Measurements from ENCODE around the gene C10orf71.

C10orf71 gene

GRCh38 chr10:49328401-49329145, 29.6 kb downstream of the C10orf71 start:
- Histone ChIP-seq H3F3A (ENCODE audit: control insufficient read depth, insufficient read depth) (no peaks in the 10 kb centered on the region), H3K9me3 (ENCODE audit: control insufficient read depth, insufficient read depth, low read length) (no peaks in the 10 kb centered on the region), H3K36me3 (ENCODE audit: control insufficient read depth, low read length) (no peaks in the 10 kb centered on the region), H3K9me2 (replicated peaks; ENCODE audit: control insufficient read depth, low read length) (no peaks in the 10 kb centered on the region), H3K27ac (ENCODE audit: low read depth, low read length) (no peak overlapping the region), H3K27me3 (ENCODE audit: control insufficient read depth, low read length) (no peaks in the 10 kb centered on the region), H3K4me3 (ENCODE audit: low read length) (no peak overlapping the region), H3K4me2 (ENCODE audit: low read length) (no peak overlapping the region), H4K20me1 (ENCODE audit: control insufficient read depth, insufficient read depth, low read depth, low read length) (no peaks in the 10 kb centered on the region), H3K79me2 (ENCODE audit: control insufficient read depth, low read length) (no peaks in the 10 kb centered on the region), H3K4me1 (ENCODE audit: control insufficient read depth, low read length) (no peaks in the 10 kb centered on the region)
- TF ChIP-seq EZH2phosphoT487 (IDR thresholded peaks at IDR 0.05; ENCODE audit: borderline replicate concordance, low read length) (no peak), CTCF (IDR thresholded peaks at IDR 0.05; ENCODE audit: low read depth, low read length, poor library complexity, severe bottlenecking) (no peak)

- Histone ChIP-seq H3K4me2 (ENCODE audit: low read length) (no peak overlapping the region), H3K27ac (ENCODE audit: low read depth, low read length) (no peak overlapping the region), H3K9me2 (replicated peaks; ENCODE audit: control insufficient read depth, low read length) (no peaks in the 10 kb centered on the region), H3K9me3 (ENCODE audit: control insufficient read depth, insufficient read depth, low read length) (no peaks in the 10 kb centered on the region), H3K27me3 (ENCODE audit: control insufficient read depth, low read length) (no peaks in the 10 kb centered on the region), H3K79me2 (ENCODE audit: control insufficient read depth, low read length) (no peaks in the 10 kb centered on the region), H3K4me3 (ENCODE audit: low read length) (no peak overlapping the region), H3K36me3 (ENCODE audit: control insufficient read depth, low read length) (no peaks in the 10 kb centered on the region), H4K20me1 (ENCODE audit: control insufficient read depth, insufficient read depth, low read depth, low read length) (no peaks in the 10 kb centered on the region), H3F3A (ENCODE audit: control insufficient read depth, insufficient read depth) (no peaks in the 10 kb centered on the region), H3K4me1 (ENCODE audit: control insufficient read depth, low read length) (no peaks in the 10 kb centered on the region)
- TF ChIP-seq CTCF (IDR thresholded peaks at IDR 0.05; ENCODE audit: low read depth, low read length, poor library complexity, severe bottlenecking): no peak
These were observed 30.2 kb downstream of the C10orf71 start for GRCh38 chr10:49329146-49329505.

GRCh38 chr10:49330127-49330665, 31.2 kb downstream of the C10orf71 start:
- no peaks in the 10 kb centered on the region for H3K79me2 ChIP-seq (ENCODE audit: control insufficient read depth, low read length)

More at GRCh38 chr10:49330127-49330665, 31.2 kb downstream of the C10orf71 start:
- Histone ChIP-seq H3F3A (ENCODE audit: control insufficient read depth, insufficient read depth) (no peaks in the 10 kb centered on the region), H3K4me3 (ENCODE audit: low read length) (no peak overlapping the region), H3K27ac (ENCODE audit: low read depth, low read length) (no peak overlapping the region), H3K4me2 (ENCODE audit: low read length) (no peak overlapping the region), H3K4me1 (ENCODE audit: control insufficient read depth, low read length) (no peaks in the 10 kb centered on the region), H3K9me3 (ENCODE audit: control insufficient read depth, insufficient read depth, low read length) (peaks cover 4% of the 10 kb centered on the region), H4K20me1 (ENCODE audit: control insufficient read depth, insufficient read depth, low read depth, low read length) (no peaks in the 10 kb centered on the region), H3K9me2 (replicated peaks; ENCODE audit: control insufficient read depth, low read length) (no peaks in the 10 kb centered on the region), H3K36me3 (ENCODE audit: control insufficient read depth, low read length) (no peaks in the 10 kb centered on the region), H3K27me3 (ENCODE audit: control insufficient read depth, low read length) (no peaks in the 10 kb centered on the region)
- no peak for TF ChIP-seq CTCF (IDR thresholded peaks at IDR 0.05; ENCODE audit: low read depth, low read length, poor library complexity, severe bottlenecking)
- TF ChIP-seq EZH2phosphoT487 (IDR thresholded peaks at IDR 0.05; ENCODE audit: borderline replicate concordance, low read length): no peak

All from DOHH2 (cell line).